CD4-positive, alpha-beta memory T cell (primary cell): Measurements from ENCODE around the gene TMC5. TPM values are rescaled to one million over a fixed set of nuclear protein-coding genes. Genes with fewer than 3 reads are reported as not detected.
"Not testable (repeated sequence)": the region's sequence is repeated elsewhere in the genome, so short reads cannot be mapped to it uniquely, and the experiment has no call there.

Experiments used
- CTCF ChIA-PET: fragments of 350-600 bp; sonication (Branson Sonifier 250); formaldehyde crosslinking; loops from one replicate; lab custom pipeline; 2021; ENCODE audit warnings: inconsistent platforms; ENCODE audit not compliant: partially characterized antibody; lab: Charles Lee
- POLR2A ChIA-PET: fragments of 350-600 bp; sonication (Branson Sonifier 250); formaldehyde crosslinking; loops from one replicate; lab custom pipeline; 2021; ENCODE audit not compliant: partially characterized antibody; lab: Charles Lee
- DNase-seq, 5 donors: peaks; one replicate each; pipeline versions ENCODE4 v3.0.0 to v3.0.0-alpha.2; 2020 to 2022; ENCODE audit warnings: mixed read lengths in 1 of 5
- H3K27ac ChIP-seq: one replicate; pipeline ENCODE4 v1.7.0; 2013; ENCODE audit warnings: low read depth, low read length
- H3K27me3 ChIP-seq: 2 replicates; pipeline ENCODE4 v1.7.0; 2013; ENCODE audit warnings: mild to moderate bottlenecking, low read length, moderate library complexity; ENCODE audit not compliant: insufficient read depth
- H3K36me3 ChIP-seq: 2 replicates; pipeline ENCODE4 v1.7.0; 2013; ENCODE audit warnings: mild to moderate bottlenecking, low read length, moderate library complexity; ENCODE audit not compliant: insufficient read depth
- H3K4me1 ChIP-seq: 2 replicates; pipeline ENCODE4 v1.7.0; 2013; ENCODE audit warnings: mild to moderate bottlenecking, low read length, moderate library complexity; ENCODE audit not compliant: insufficient read depth
- H3K4me3 ChIP-seq, 2 donors: one replicate each; pipeline ENCODE4 v1.7.0; 2013; ENCODE audit warnings: low read length in 2 of 2, mild to moderate bottlenecking in 1 of 2
- H3K9me3 ChIP-seq, 2 donors: one replicate each; pipeline ENCODE4 v1.7.0; 2013; ENCODE audit warnings: low read length in 2 of 2, control low read depth in 1 of 2; ENCODE audit not compliant: control insufficient read depth in 1 of 2
- H3K27ac Mint-ChIP-seq, 7 donors: one replicate each; pipeline ENCODE4 v1.8.0; 2020 to 2021; ENCODE audit warnings: mixed read lengths in 7 of 7, mild to moderate bottlenecking in 6 of 7, inconsistent platforms in 3 of 7, moderate library complexity in 3 of 7
- H3K27me3 Mint-ChIP-seq, 2 donors: one replicate each; pipeline ENCODE4 v1.8.0; 2020 to 2021; ENCODE audit warnings: mixed read lengths in 2 of 2
- H3K36me3 Mint-ChIP-seq, 2 donors: one replicate each; pipeline ENCODE4 v1.8.0; 2020 to 2021; ENCODE audit warnings: mixed read lengths in 2 of 2, inconsistent platforms in 1 of 2, mild to moderate bottlenecking in 1 of 2
- H3K4me1 Mint-ChIP-seq, 4 donors: one replicate each; pipeline ENCODE4 v1.8.0; 2020 to 2021; ENCODE audit warnings: mixed read lengths in 4 of 4, mild to moderate bottlenecking in 1 of 4
- H3K4me3 Mint-ChIP-seq, 8 donors: one replicate each; pipeline ENCODE4 v1.8.0; 2020 to 2021; ENCODE audit warnings: mixed read lengths in 8 of 8, mild to moderate bottlenecking in 7 of 8, moderate library complexity in 6 of 8, inconsistent platforms in 3 of 8
- H3K9me3 Mint-ChIP-seq, 8 donors: one replicate each; pipeline ENCODE4 v1.8.0; 2020 to 2021; ENCODE audit warnings: mixed read lengths in 8 of 8, mild to moderate bottlenecking in 5 of 8, inconsistent platforms in 3 of 8, moderate library complexity in 1 of 8
- intact Hi-C: fragments of 100-400 bp; cut with micrococcal nuclease; formaldehyde crosslinking; loops from one replicate; pipeline ENCODE4 v1.15.1; 2023
- polyA plus RNA-seq, 2 donors: library from polyadenylated mRNA; unstranded; fragments of 300-500 nt; fragmentation: Illumina TruSeq; gene quantifications; one replicate each; pipeline ENCODE4 v1.2.3, GENCODE V29; 2021
- total RNA-seq, 2 experiments: library from RNA; stranded (reverse); gene quantifications; one replicate each; pipeline ENCODE4 v1.2.3, GENCODE V29; 2021

Gene TMC5
- total and polyA plus RNA-seq, 4 experiments from 2014 or later: 0.57 TPM; not detected in 3

- H3K4me1 Mint-ChIP-seq: peaks cover 2 to 9% (median 5%) of the 10 kb centered on the region in 4 donors
- Histone ChIP-seq H3K9me3 (peaks cover 0 to 6% of the 10 kb centered on the region in 2 donors), H3K27me3 (no peaks in the 10 kb centered on the region), H3K36me3 (no peaks in the 10 kb centered on the region), H3K27ac (no peak overlapping the region), H3K4me1 (no peaks in the 10 kb centered on the region), H3K4me3 (no peak overlapping the region)
- no peaks in the 10 kb centered on the region for H3K36me3 Mint-ChIP-seq
- CTCF ChIA-PET: no interaction called here
- no peak for DNase-seq
- intact Hi-C loops: no loop called here
- POLR2A ChIA-PET: no interaction called here
- H3K27me3 Mint-ChIP-seq: peaks cover 14 to 17% of the 10 kb centered on the region in 2 donors
- H3K4me3 Mint-ChIP-seq: no peak overlapping the region
- no peak overlapping the region for H3K27ac Mint-ChIP-seq
- peaks cover 0 to 47% (median 30%) of the 10 kb centered on the region in 8 donors for H3K9me3 Mint-ChIP-seq
These were observed 10.7 kb upstream of the TMC5 start for GRCh38 chr16:19406891-19407491.

GRCh38 chr16:19410435-19411171, 7.1 kb upstream of the TMC5 start:
- ChIA-PET POLR2A (no interaction called here), CTCF (no interaction called here)
- peaks cover 0 to 25% (median 15%) of the 10 kb centered on the region in 8 donors for H3K9me3 Mint-ChIP-seq
- peaks cover 2 to 9% (median 5%) of the 10 kb centered on the region in 4 donors for H3K4me1 Mint-ChIP-seq
- H3K4me3 Mint-ChIP-seq: peak overlapping the region; percentile 21 to 75 (median 70)
- no peaks in the 10 kb centered on the region for H3K4me1 ChIP-seq
- H3K27me3 Mint-ChIP-seq: peaks cover 23% of the 10 kb centered on the region in 2 donors
- peak overlapping the region in 2 of 7 donors; percentile 42 to 51 for H3K27ac Mint-ChIP-seq
- no peaks in the 10 kb centered on the region for H3K27me3 ChIP-seq
- H3K4me3 ChIP-seq: no peak overlapping the region
- H3K27ac ChIP-seq: no peak overlapping the region
- H3K36me3 Mint-ChIP-seq: no peaks in the 10 kb centered on the region
- intact Hi-C loops: no loop called here
- H3K9me3 ChIP-seq: no peaks in the 10 kb centered on the region
- H3K36me3 ChIP-seq: no peaks in the 10 kb centered on the region
- DNase-seq: no peak

GRCh38 chr16:19411298-19411697, 6.4 kb upstream of the TMC5 start:
- H3K9me3 ChIP-seq: no peaks in the 10 kb centered on the region
- no peaks in the 10 kb centered on the region for H3K4me1 ChIP-seq
- H3K4me3 ChIP-seq: no peak overlapping the region
- intact Hi-C loops: no loop called here
- no peaks in the 10 kb centered on the region for H3K36me3 Mint-ChIP-seq
- peaks cover 2 to 9% (median 5%) of the 10 kb centered on the region in 4 donors for H3K4me1 Mint-ChIP-seq
- no peak overlapping the region for H3K27ac Mint-ChIP-seq
- H3K4me3 Mint-ChIP-seq: peak overlapping the region in 7 of 8 donors; percentile 21 to 75 (median 59)
- peaks cover 24% of the 10 kb centered on the region in 2 donors for H3K27me3 Mint-ChIP-seq
- peaks cover 0 to 25% (median 15%) of the 10 kb centered on the region in 8 donors for H3K9me3 Mint-ChIP-seq
- H3K27me3 ChIP-seq: no peaks in the 10 kb centered on the region
- no peaks in the 10 kb centered on the region for H3K36me3 ChIP-seq
- ChIA-PET POLR2A (no interaction called here), CTCF (no interaction called here)
- DNase-seq: no peak
- no peak overlapping the region for H3K27ac ChIP-seq

- H3K27me3 ChIP-seq, H3K4me3 ChIP-seq, POLR2A ChIA-PET, H3K36me3 ChIP-seq, H3K4me3 Mint-ChIP-seq, H3K36me3 Mint-ChIP-seq, intact Hi-C loops, H3K4me1 ChIP-seq, DNase-seq, H3K27ac Mint-ChIP-seq, H3K9me3 ChIP-seq, H3K27ac ChIP-seq, H3K4me1 Mint-ChIP-seq, CTCF ChIA-PET: not testable (repeated sequence)
- Mint-ChIP-seq H3K27me3 (peaks cover 24 to 26% of the 10 kb centered on the region in 2 donors), H3K9me3 (peaks cover 0 to 19% (median 10%) of the 10 kb centered on the region in 8 donors)
These were observed 5.6 kb upstream of the TMC5 start for GRCh38 chr16:19412055-19412454.

- no peak for DNase-seq
- Histone ChIP-seq H3K9me3 (no peaks in the 10 kb centered on the region), H3K36me3 (no peaks in the 10 kb centered on the region), H3K27me3 (no peaks in the 10 kb centered on the region), H3K4me3 (no peak overlapping the region), H3K27ac (no peak overlapping the region), H3K4me1 (no peaks in the 10 kb centered on the region)
- Mint-ChIP-seq H3K4me3 (no peak overlapping the region), H3K4me1 (peaks cover 2 to 5% (median 5%) of the 10 kb centered on the region in 4 donors), H3K27me3 (peaks cover 16 to 18% of the 10 kb centered on the region in 2 donors), H3K27ac (no peak overlapping the region), H3K36me3 (no peaks in the 10 kb centered on the region), H3K9me3 (peaks cover 0 to 4% (median 0%) of the 10 kb centered on the region in 8 donors)
- ChIA-PET POLR2A (no interaction called here), CTCF (no interaction called here)
- intact Hi-C loops: no loop called here
These were observed 2.2 kb upstream of the TMC5 start for GRCh38 chr16:19415461-19415860.

- intact Hi-C loops: no loop called here
- H3K36me3 ChIP-seq: no peaks in the 10 kb centered on the region
- no peaks in the 10 kb centered on the region for H3K27me3 ChIP-seq
- DNase-seq: no peak
- Mint-ChIP-seq H3K27me3 (peaks cover 16 to 18% of the 10 kb centered on the region in 2 donors), H3K36me3 (no peaks in the 10 kb centered on the region), H3K4me1 (peaks cover 2 to 4% (median 4%) of the 10 kb centered on the region in 4 donors), H3K27ac (no peak overlapping the region), H3K4me3 (no peak overlapping the region), H3K9me3 (peaks cover 0 to 5% (median 0%) of the 10 kb centered on the region in 8 donors)
- ChIA-PET POLR2A (no interaction called here), CTCF (no interaction called here)
- no peak overlapping the region for H3K4me3 ChIP-seq
- no peaks in the 10 kb centered on the region for H3K4me1 ChIP-seq
- no peaks in the 10 kb centered on the region for H3K9me3 ChIP-seq
- no peak overlapping the region for H3K27ac ChIP-seq
These were observed 1.8 kb upstream of the TMC5 start for GRCh38 chr16:19415918-19416317.

GRCh38 chr16:19418200-19418599, 517 bp downstream of the TMC5 start:
- ChIA-PET CTCF (no interaction called here), POLR2A (no interaction called here)
- no peaks in the 10 kb centered on the region for H3K27me3 ChIP-seq
- H3K4me1 Mint-ChIP-seq: peaks cover 0 to 3% (median 0%) of the 10 kb centered on the region in 4 donors
- intact Hi-C loops: no loop called here
- DNase-seq: no peak
- no peaks in the 10 kb centered on the region for H3K36me3 Mint-ChIP-seq
- H3K27ac ChIP-seq: no peak overlapping the region
- H3K4me3 Mint-ChIP-seq: no peak overlapping the region
- peaks cover 0 to 8% (median 3%) of the 10 kb centered on the region in 8 donors for H3K9me3 Mint-ChIP-seq
- no peaks in the 10 kb centered on the region for H3K36me3 ChIP-seq
- H3K9me3 ChIP-seq: no peaks in the 10 kb centered on the region
- H3K27me3 Mint-ChIP-seq: peaks cover 11 to 14% of the 10 kb centered on the region in 2 donors
- H3K4me3 ChIP-seq: no peak overlapping the region
- no peak overlapping the region for H3K27ac Mint-ChIP-seq
- H3K4me1 ChIP-seq: no peaks in the 10 kb centered on the region
